OCI-LY7 (cell line): ENCODE data around the gene CDC14B.

Experiments used
- EZH2phosphoT487 ChIP-seq: fragments of 200-600 bp; sonication (generic); IDR thresholded peaks from 2 replicates; pipeline ENCODE4 v1.6.1; 2018; ENCODE audit warnings: low read depth, borderline replicate concordance, mild to moderate bottlenecking, mixed run types, antibody characterized with exemption, low read length, moderate library complexity, mixed read lengths
- TF ChIP-seq, protein P1 (sequence below): fragments of 200-600 bp; sonication (generic); conservative IDR thresholded peaks from 2 replicates; pipeline ENCODE4 v1.5.1; 2014; ENCODE audit warnings: mild to moderate bottlenecking, antibody characterized with exemption, low read length, moderate library complexity, mixed read lengths

DNA sequence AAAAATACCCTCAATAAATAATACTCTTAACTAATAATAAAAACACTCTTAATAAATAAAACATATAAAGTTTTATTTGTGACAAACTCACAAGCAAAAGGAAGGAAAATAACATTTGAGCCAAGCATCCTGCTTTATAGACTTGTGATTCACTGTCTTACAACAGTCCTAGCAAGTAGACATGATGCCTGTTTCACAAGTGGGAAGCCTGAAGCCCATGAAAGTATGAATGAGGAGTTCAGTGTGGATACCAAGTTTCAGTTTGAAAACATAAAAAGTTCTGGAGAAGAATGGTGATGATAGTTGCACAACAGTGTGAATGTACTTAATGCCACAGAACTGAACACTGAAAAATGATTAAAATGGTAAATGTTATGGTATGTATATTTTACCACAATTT, 158.8 kb downstream of the CDC14B start:
- TF ChIP-seq, protein P1, sequence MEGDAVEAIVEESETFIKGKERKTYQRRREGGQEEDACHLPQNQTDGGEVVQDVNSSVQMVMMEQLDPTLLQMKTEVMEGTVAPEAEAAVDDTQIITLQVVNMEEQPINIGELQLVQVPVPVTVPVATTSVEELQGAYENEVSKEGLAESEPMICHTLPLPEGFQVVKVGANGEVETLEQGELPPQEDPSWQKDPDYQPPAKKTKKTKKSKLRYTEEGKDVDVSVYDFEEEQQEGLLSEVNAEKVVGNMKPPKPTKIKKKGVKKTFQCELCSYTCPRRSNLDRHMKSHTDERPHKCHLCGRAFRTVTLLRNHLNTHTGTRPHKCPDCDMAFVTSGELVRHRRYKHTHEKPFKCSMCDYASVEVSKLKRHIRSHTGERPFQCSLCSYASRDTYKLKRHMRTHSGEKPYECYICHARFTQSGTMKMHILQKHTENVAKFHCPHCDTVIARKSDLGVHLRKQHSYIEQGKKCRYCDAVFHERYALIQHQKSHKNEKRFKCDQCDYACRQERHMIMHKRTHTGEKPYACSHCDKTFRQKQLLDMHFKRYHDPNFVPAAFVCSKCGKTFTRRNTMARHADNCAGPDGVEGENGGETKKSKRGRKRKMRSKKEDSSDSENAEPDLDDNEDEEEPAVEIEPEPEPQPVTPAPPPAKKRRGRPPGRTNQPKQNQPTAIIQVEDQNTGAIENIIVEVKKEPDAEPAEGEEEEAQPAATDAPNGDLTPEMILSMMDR, result no peak
- no peak for TF ChIP-seq EZH2phosphoT487
